Measurements from ENCODE around the gene CAV3.

DNA sequence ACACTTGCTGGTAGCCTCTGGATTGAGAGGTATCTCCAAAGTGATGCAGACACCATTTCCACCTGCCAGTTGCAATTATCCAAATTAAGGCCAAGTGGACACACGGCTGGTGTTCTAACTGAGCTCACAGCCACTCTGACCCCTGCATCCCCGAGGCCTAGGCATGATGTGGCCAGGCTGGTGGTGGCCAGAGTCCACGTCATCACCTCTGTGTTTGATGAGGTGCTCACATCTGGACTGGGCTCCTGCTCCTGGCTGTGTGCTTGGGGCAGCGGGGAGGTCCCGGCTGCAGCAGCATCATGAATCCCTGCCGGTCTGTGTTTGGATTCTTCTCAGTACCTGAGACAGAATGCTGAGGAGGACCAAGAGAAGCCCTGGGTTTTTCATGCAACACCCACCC lies 30.9 kb downstream of the CAV3 start:
- TF ChIP-seq, protein P1, sequence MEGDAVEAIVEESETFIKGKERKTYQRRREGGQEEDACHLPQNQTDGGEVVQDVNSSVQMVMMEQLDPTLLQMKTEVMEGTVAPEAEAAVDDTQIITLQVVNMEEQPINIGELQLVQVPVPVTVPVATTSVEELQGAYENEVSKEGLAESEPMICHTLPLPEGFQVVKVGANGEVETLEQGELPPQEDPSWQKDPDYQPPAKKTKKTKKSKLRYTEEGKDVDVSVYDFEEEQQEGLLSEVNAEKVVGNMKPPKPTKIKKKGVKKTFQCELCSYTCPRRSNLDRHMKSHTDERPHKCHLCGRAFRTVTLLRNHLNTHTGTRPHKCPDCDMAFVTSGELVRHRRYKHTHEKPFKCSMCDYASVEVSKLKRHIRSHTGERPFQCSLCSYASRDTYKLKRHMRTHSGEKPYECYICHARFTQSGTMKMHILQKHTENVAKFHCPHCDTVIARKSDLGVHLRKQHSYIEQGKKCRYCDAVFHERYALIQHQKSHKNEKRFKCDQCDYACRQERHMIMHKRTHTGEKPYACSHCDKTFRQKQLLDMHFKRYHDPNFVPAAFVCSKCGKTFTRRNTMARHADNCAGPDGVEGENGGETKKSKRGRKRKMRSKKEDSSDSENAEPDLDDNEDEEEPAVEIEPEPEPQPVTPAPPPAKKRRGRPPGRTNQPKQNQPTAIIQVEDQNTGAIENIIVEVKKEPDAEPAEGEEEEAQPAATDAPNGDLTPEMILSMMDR (IDR thresholded peaks at IDR 0.05; ENCODE audit: low read depth, low read length, missing input control) = no peak
- TF ChIP-seq EGR1 (IDR thresholded peaks at IDR 0.05; ENCODE audit: low read depth in 2 of 2) = no peak
- TF ChIP-seq RAD21 (IDR thresholded peaks at IDR 0.05) = no peak
- no peak for TF ChIP-seq HNF4G (IDR thresholded peaks at IDR 0.05)
- no peak for TF ChIP-seq MAX (IDR thresholded peaks at IDR 0.05)
- no peak for TF ChIP-seq REST (IDR thresholded peaks at IDR 0.05)
- no peak for TF ChIP-seq TAF1 (conservative IDR thresholded peaks at IDR 0.05)
- no peak for TF ChIP-seq HNF4A (conservative IDR thresholded peaks at IDR 0.05)
- TF ChIP-seq JUND (IDR thresholded peaks at IDR 0.05) = no peak
- no peak for TF ChIP-seq ATF3 (IDR thresholded peaks at IDR 0.05)
- TF ChIP-seq SP1 (IDR thresholded peaks at IDR 0.05) = no peak
- no peak for TF ChIP-seq FOXA1 (IDR thresholded peaks at IDR 0.05)
- TF ChIP-seq YY1 (IDR thresholded peaks at IDR 0.05) = no peak
- TF ChIP-seq GABPA (IDR thresholded peaks at IDR 0.05 in 1 of 2, conservative IDR thresholded peaks at IDR 0.05 in 1 of 2) = no peak

Data from liver (tissue), 3 donors.